ENCODE results near the gene LUC7L.
"Not testable (repeated sequence)": the region's sequence is repeated elsewhere in the genome, so short reads cannot be mapped to it uniquely, and the experiment has no call there.

LUC7L gene

GRCh38 chr16:178668-179015 lies 50.6 kb downstream of the LUC7L start:
- no peak for DNase-seq

GRCh38 chr16:177981-178667 lies 51.1 kb downstream of the LUC7L start:
- DNase-seq, result no peak

GRCh38 chr16:177394-177822 lies 51.8 kb downstream of the LUC7L start:
- DNase-seq, result no peak

- not testable (repeated sequence) for DNase-seq
Measured at GRCh38 chr16:176477-177382, 52.5 kb downstream of the LUC7L start, which contains the start of gene HBA1. Gene HBA1 (plus strand): TSS chr16:176680. CDS start chr16:176717, 37 bp downstream.

- DNase-seq, result not testable (repeated sequence)
Measured at GRCh38 chr16:176006-176405, 53.2 kb downstream of the LUC7L start.

- DNase-seq, result no peak
Measured at GRCh38 chr16:175011-175949, 54.0 kb downstream of the LUC7L start.

- DNase-seq, result not testable (repeated sequence)
Measured at GRCh38 chr16:173928-174769, 55.1 kb downstream of the LUC7L start.

- DNase-seq, result not testable (repeated sequence)
Measured at GRCh38 chr16:173211-173854, 55.9 kb downstream of the LUC7L start.

GRCh38 chr16:172374-172941 lies 56.8 kb downstream of the LUC7L start, which contains the start of gene HBA2:
Gene HBA2 (plus strand): TSS chr16:172876. CDS start chr16:172913, 37 bp downstream.
- not testable (repeated sequence) for DNase-seq

- no peak for DNase-seq
Measured at GRCh38 chr16:170788-171187, 58.5 kb downstream of the LUC7L start.

- not testable (repeated sequence) for DNase-seq
Measured at GRCh38 chr16:170088-170507, 59.2 kb downstream of the LUC7L start.

- DNase-seq, result no peak
Measured at GRCh38 chr16:169014-169413, 60.2 kb downstream of the LUC7L start.

GRCh38 chr16:168424-168823 lies 60.8 kb downstream of the LUC7L start:
- DNase-seq, result no peak

GRCh38 chr16:167122-167690 lies 62.0 kb downstream of the LUC7L start:
- DNase-seq, result no peak

GRCh38 chr16:166375-167121 lies 62.7 kb downstream of the LUC7L start:
- no peak for DNase-seq

- DNase-seq, result no peak
Measured at GRCh38 chr16:165539-166374, 63.5 kb downstream of the LUC7L start, which contains the start of gene HBM. Gene HBM (plus strand): TSS chr16:165978. CDS start chr16:165998, 20 bp downstream.

- DNase-seq, result no peak
Measured at GRCh38 chr16:164827-165538, 64.3 kb downstream of the LUC7L start.

Data from activated CD4-positive, alpha-beta T cell treated with anti-CD3 and anti-CD28 coated beads for 1 hour (primary cell).